Naive thymus-derived CD4-positive, alpha-beta T cell (primary cell): ENCODE data around the gene TAOK1. TPM values are rescaled to one million over a fixed set of nuclear protein-coding genes. Genes with fewer than 3 reads are reported as not detected.
A peak's percentile ranks its signal among the peaks of the same experiment; 100 is the strongest.

ENCODE experiments used
- ATAC-seq: fragments of 150-1000 bp; cut with Tn5 transposase; 2 replicates; pipeline ENCODE4 v1.10.0; 2021; ENCODE audit warnings: mild to moderate bottlenecking, moderate library complexity
- CTCF ChIA-PET: fragments of 350-600 bp; sonication (Branson Sonifier 250); formaldehyde crosslinking; loops from one replicate; lab custom pipeline; 2021; ENCODE audit warnings: antibody characterized with exemption; lab: Charles Lee
- POLR2A ChIA-PET: fragments of 350-600 bp; sonication (Branson Sonifier 250); formaldehyde crosslinking; loops from one replicate; lab custom pipeline; 2021; ENCODE audit warnings: antibody characterized with exemption, inconsistent platforms; lab: Charles Lee
- DNase-seq, 9 donors: peaks; one replicate each; pipeline versions ENCODE4 v3.0.0 to v3.0.0-alpha.2; 2020 to 2022; ENCODE audit warnings: mixed read lengths in 1 of 9
- H3K27ac ChIP-seq: one replicate; pipeline ENCODE4 v1.7.0; 2013; ENCODE audit warnings: mild to moderate bottlenecking, low read depth, low read length, moderate library complexity
- H3K27me3 ChIP-seq, 2 donors: one replicate each; pipeline ENCODE4 v1.7.0; 2013; ENCODE audit warnings: low read length in 2 of 2, mild to moderate bottlenecking in 2 of 2, moderate library complexity in 2 of 2; ENCODE audit not compliant: control insufficient read depth in 2 of 2, insufficient read depth in 2 of 2
- H3K36me3 ChIP-seq, 3 experiments: 1 replicate in 2 of 3; 2 replicates in 1 of 3; pipeline ENCODE4 v1.7.0; 2013; ENCODE audit warnings: low read length in 3 of 3, mild to moderate bottlenecking in 3 of 3, moderate library complexity in 1 of 3; ENCODE audit not compliant: insufficient read depth in 3 of 3, control insufficient read depth in 2 of 3
- H3K4me1 ChIP-seq, 2 donors: one replicate each; pipeline ENCODE4 v1.7.0; 2013; ENCODE audit warnings: low read length in 2 of 2, mild to moderate bottlenecking in 2 of 2, moderate library complexity in 1 of 2; ENCODE audit not compliant: control insufficient read depth in 2 of 2, insufficient read depth in 2 of 2
- H3K4me3 ChIP-seq: 2 replicates; pipeline ENCODE4 v1.7.0; 2013; ENCODE audit warnings: mild to moderate bottlenecking, low read length
- H3K9me3 ChIP-seq, 3 experiments: 1 replicate in 2 of 3; 2 replicates in 1 of 3; pipeline ENCODE4 v1.7.0; 2013; ENCODE audit warnings: low read length in 3 of 3; ENCODE audit not compliant: control insufficient read depth in 2 of 3
- H3K27ac Mint-ChIP-seq, 9 donors: one replicate each; pipeline ENCODE4 v1.8.0; 2020 to 2022; ENCODE audit warnings: mixed read lengths in 9 of 9, mild to moderate bottlenecking in 8 of 9, moderate library complexity in 5 of 9, inconsistent platforms in 2 of 9
- H3K27me3 Mint-ChIP-seq, 5 donors: one replicate each; pipeline ENCODE4 v1.8.0; 2021 to 2022; ENCODE audit warnings: mixed read lengths in 5 of 5, mild to moderate bottlenecking in 1 of 5
- H3K36me3 Mint-ChIP-seq, 5 donors: one replicate each; pipeline ENCODE4 v1.8.0; 2020 to 2022; ENCODE audit warnings: mixed read lengths in 5 of 5, mild to moderate bottlenecking in 3 of 5, inconsistent platforms in 1 of 5
- H3K4me1 Mint-ChIP-seq, 7 donors: one replicate each; pipeline ENCODE4 v1.8.0; 2020 to 2022; ENCODE audit warnings: mixed read lengths in 7 of 7, mild to moderate bottlenecking in 3 of 7, inconsistent platforms in 1 of 7
- H3K4me3 Mint-ChIP-seq, 10 donors: one replicate each; pipeline ENCODE4 v1.8.0; 2020 to 2022; ENCODE audit warnings: mild to moderate bottlenecking in 10 of 10, mixed read lengths in 10 of 10, moderate library complexity in 6 of 10, inconsistent platforms in 2 of 10
- H3K9me3 Mint-ChIP-seq, 11 donors: one replicate each; pipeline ENCODE4 v1.8.0; 2020 to 2022; ENCODE audit warnings: mixed read lengths in 11 of 11, mild to moderate bottlenecking in 4 of 11, inconsistent platforms in 1 of 11, moderate library complexity in 1 of 11
- intact Hi-C, 2 donors: fragments of 100-400 bp; cut with micrococcal nuclease; formaldehyde crosslinking; loops; one replicate each; pipeline ENCODE4 v1.15.1; 2023
- polyA plus RNA-seq, 2 donors: library from polyadenylated mRNA; unstranded; fragments of 300-500 nt; fragmentation: Illumina TruSeq; gene quantifications; one replicate each; pipeline ENCODE4 v1.2.3, GENCODE V29; 2021
- total RNA-seq, 6 experiments: library from RNA in 5 of 6; stranded (reverse) in 5 of 6; gene quantifications; 1 replicate in 5 of 6; 2 replicates in 1 of 6; pipeline ENCODE4 v1.2.3 and lab custom pipeline; 2021 to 2026

The TAOK1 gene
- total and polyA plus RNA-seq, 7 experiments from 2014 or later, result 2.2 to 70.1 (median 63.9) TPM

DNA sequence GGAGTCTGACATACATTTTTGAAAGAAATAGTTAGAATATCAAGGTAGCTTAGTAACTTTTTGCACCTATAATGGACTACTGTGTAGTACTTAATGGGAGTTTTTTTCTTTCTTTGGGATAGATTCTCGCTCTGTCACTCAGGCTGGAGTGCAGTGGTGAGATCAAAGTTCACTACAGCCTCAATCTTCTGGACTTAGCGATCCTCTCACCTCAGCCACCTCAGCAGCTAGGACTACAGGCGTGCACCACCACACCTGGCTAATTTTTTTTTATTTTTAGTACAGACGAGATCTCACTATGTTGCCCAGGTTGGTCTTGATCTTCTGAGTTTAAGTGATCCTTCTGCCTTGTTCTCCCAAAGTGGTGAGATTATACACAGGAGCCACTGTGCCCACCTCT lies 9.5 kb downstream of the TAOK1 start:
- no peaks in the 10 kb centered on the region for H3K27me3 Mint-ChIP-seq
- no peak for DNase-seq
- no peaks in the 10 kb centered on the region for H3K9me3 Mint-ChIP-seq
- Histone ChIP-seq H3K36me3 (peaks cover 0 to 11% (median 0%) of the 10 kb centered on the region in 3 experiments), H3K4me1 (no peaks in the 10 kb centered on the region), H3K27ac (no peak overlapping the region), H3K4me3 (no peak overlapping the region), H3K27me3 (no peaks in the 10 kb centered on the region), H3K9me3 (no peaks in the 10 kb centered on the region)
- no peak overlapping the region for H3K27ac Mint-ChIP-seq
- intact Hi-C loops, result loop anchor here in 1 of 2 donors (10.0 kb wide), 1 partner anchor 1915 kb away; the partner anchor contains the start of gene EVI2B
- POLR2A ChIA-PET, result interaction anchor here (0.9 kb wide), 1 partner anchor 105 kb away, joined by 3 read pairs; no protein-coding TSS in a partner anchor
- CTCF ChIA-PET, result interaction anchor here (0.6 kb wide), 1 partner anchor 169 kb away, joined by 3 read pairs; the partner anchor contains the start of gene TP53I13
- H3K36me3 Mint-ChIP-seq, result peaks cover 9 to 25% (median 13%) of the 10 kb centered on the region in 5 donors
- ATAC-seq, result no peak
- H3K4me1 Mint-ChIP-seq, result peaks cover 10 to 43% (median 33%) of the 10 kb centered on the region in 7 donors
- no peak overlapping the region for H3K4me3 Mint-ChIP-seq

DNA sequence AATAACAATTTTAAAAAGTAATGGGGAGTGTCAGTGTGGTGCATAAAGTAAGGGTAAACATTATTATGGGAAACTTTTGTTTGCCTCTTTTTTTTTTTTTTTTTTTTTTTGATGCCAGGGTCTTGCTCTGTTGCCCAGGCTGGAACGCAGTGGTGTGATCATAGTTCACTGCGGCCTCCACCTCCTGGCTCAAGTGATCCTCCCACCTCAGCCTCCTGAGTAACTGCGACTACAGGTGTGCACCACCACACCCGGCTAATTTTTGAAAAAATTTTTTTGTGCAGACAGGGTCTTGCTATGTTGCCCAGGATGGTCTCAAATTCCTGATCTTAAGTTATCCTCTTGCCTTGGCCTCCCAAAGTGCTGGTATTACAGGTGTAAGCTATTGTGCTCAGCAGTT lies 10.7 kb downstream of the TAOK1 start:
- ChIA-PET POLR2A (no interaction called here), CTCF (interaction anchor here (0.7 kb wide), 1 partner anchor 178 kb away, joined by 4 read pairs; no protein-coding TSS in a partner anchor)
- no peaks in the 10 kb centered on the region for H3K9me3 ChIP-seq
- peaks cover 6 to 41% (median 29%) of the 10 kb centered on the region in 7 donors for H3K4me1 Mint-ChIP-seq
- no peak overlapping the region for H3K4me3 ChIP-seq
- H3K27me3 Mint-ChIP-seq, result no peaks in the 10 kb centered on the region
- DNase-seq (no peak), ATAC-seq (no peak)
- no peaks in the 10 kb centered on the region for H3K4me1 ChIP-seq
- intact Hi-C loops, result no loop called here
- H3K27me3 ChIP-seq, result no peaks in the 10 kb centered on the region
- H3K36me3 ChIP-seq, result peaks cover 0 to 11% (median 0%) of the 10 kb centered on the region in 3 experiments
- no peak overlapping the region for H3K27ac Mint-ChIP-seq
- H3K9me3 Mint-ChIP-seq, result no peaks in the 10 kb centered on the region
- no peak overlapping the region for H3K27ac ChIP-seq
- H3K4me3 Mint-ChIP-seq, result no peak overlapping the region
- H3K36me3 Mint-ChIP-seq, result peaks cover 9 to 25% (median 10%) of the 10 kb centered on the region in 5 donors

DNA sequence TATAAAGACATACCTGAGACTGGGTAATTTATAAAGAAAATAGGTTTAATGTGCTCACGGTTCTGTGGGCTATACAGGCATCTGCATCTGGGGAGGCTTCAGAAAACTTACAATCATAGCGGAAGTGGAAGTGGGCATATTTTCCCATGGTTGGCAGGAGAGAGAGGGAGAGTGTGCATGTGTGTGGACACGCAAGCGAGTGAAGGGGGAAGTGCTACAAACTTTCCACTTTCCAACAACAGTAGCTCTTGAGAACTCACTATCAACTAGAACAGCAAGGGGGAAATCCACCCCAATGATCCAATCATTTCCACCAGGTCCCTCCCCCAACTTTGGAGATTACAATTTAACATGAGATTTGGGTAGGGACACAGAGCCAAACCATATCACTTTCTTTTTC lies 11.1 kb downstream of the TAOK1 start:
- ChIA-PET CTCF (no interaction called here), POLR2A (no interaction called here)
- H3K36me3 ChIP-seq, result peaks cover 0 to 11% (median 0%) of the 10 kb centered on the region in 3 experiments
- Mint-ChIP-seq H3K4me3 (no peak overlapping the region), H3K36me3 (peaks cover 9 to 28% (median 10%) of the 10 kb centered on the region in 5 donors), H3K27ac (no peak overlapping the region), H3K4me1 (peaks cover 6 to 41% (median 33%) of the 10 kb centered on the region in 7 donors), H3K9me3 (no peaks in the 10 kb centered on the region), H3K27me3 (no peaks in the 10 kb centered on the region)
- no peaks in the 10 kb centered on the region for H3K9me3 ChIP-seq
- no peak for DNase-seq
- no peaks in the 10 kb centered on the region for H3K27me3 ChIP-seq
- H3K4me1 ChIP-seq, result no peaks in the 10 kb centered on the region
- ATAC-seq, result peak; percentile 26
- intact Hi-C loops, result no loop called here
- no peak overlapping the region for H3K4me3 ChIP-seq
- H3K27ac ChIP-seq, result no peak overlapping the region

DNA sequence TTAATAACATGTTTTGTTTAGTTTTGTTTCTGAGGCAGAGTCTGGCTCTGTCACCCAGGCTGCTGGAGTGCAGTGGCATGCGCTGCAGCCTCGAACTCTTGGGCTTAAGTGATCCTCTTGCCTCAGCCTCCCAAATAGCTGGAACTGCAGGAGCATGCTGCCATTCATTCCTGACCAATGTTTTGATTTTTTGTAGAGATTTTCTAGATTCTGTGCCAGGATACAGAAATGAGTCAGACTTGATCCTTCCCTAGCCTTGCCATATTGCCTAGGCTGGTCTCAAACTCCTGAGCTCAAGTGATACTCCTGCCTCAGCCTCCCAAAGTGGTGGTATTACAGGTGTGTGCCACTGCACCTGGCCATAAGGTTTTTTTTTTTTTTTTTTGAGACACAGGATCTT lies 17.7 kb downstream of the TAOK1 start:
- CTCF ChIA-PET, result no interaction called here
- Mint-ChIP-seq H3K27me3 (no peaks in the 10 kb centered on the region), H3K4me3 (no peak overlapping the region), H3K9me3 (peaks cover 0 to 2% (median 0%) of the 10 kb centered on the region in 11 donors), H3K4me1 (peaks cover 18 to 56% (median 50%) of the 10 kb centered on the region in 7 donors), H3K27ac (peak overlapping the region in 6 of 9 donors; percentile 19 to 78 (median 37)), H3K36me3 (peaks cover 0 to 37% (median 6%) of the 10 kb centered on the region in 5 donors)
- POLR2A ChIA-PET, result interaction anchor here (0.7 kb wide), 1 partner anchor 22 kb away, joined by 4 read pairs; no protein-coding TSS in a partner anchor
- Histone ChIP-seq H3K9me3 (no peaks in the 10 kb centered on the region), H3K27ac (no peak overlapping the region), H3K4me3 (no peak overlapping the region), H3K27me3 (no peaks in the 10 kb centered on the region), H3K4me1 (no peaks in the 10 kb centered on the region), H3K36me3 (peaks cover 0 to 14% (median 0%) of the 10 kb centered on the region in 3 experiments)
- DNase-seq (no peak), ATAC-seq (no peak)
- intact Hi-C loops, result no loop called here

DNA sequence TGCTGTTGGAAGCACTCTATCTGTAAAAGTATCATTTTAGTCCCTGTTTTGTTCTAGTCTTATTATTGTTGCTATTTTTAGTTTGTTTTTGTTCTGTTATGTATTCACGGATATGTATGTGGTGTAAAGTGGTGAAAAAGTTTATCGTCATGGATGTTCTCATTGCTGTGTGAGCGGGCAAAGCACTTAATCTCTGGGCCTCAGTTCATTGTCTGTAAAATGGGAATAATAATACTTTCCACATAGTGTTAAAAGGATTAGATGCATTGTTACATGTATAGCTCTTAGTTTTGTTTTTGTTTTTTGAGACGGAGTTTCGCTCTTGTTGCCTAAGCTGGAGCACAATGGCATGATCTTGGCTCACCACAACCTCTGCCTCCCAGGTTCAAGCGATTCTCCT lies 19.8 kb downstream of the TAOK1 start:
- peaks cover 19 to 48% (median 44%) of the 10 kb centered on the region in 7 donors for H3K4me1 Mint-ChIP-seq

DNA sequence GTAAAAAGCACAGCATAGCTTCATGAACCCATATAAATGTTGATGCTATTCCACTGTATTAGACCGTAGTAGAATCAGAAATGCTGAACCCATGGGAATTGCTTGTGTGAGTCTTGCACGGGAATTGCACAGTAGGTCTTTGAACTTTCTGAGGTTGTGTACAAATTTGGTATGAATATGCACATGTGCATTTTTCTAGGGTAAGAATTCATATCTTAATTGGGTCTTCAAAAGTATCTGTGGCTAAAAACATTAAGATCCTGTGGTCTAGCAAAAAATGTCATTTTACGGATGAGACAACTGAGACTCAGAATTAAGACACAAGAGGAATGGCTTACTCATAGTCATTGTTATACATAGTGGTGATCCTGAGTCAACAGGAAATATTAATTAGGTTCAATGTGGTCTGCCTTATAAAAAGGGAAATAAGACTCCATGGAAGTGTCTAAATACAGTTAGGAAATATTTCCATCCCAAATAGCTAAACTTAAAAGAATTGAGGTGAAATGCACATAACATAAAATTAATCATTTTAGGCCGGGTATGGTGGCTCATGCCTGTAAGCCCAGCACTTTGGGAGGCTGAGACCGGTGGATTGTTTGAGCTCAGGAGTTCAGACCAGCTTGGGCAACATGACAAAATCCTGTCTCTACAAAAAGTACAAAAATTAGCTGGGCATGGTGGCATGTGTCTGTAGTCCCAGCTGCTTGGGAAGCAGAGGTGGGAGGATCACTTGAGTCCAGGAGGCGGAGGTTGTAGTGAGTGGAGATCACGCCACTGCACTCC lies 22.8 kb downstream of the TAOK1 start:
- Histone ChIP-seq H3K36me3 (peaks cover 0 to 3% (median 0%) of the 10 kb centered on the region in 3 experiments), H3K4me3 (no peak overlapping the region), H3K9me3 (no peaks in the 10 kb centered on the region), H3K27me3 (no peaks in the 10 kb centered on the region), H3K4me1 (no peaks in the 10 kb centered on the region), H3K27ac (no peak overlapping the region)
- CTCF ChIA-PET, result interaction anchor here (0.6 kb wide), 2 partner anchors 15 to 686 kb away, joined by 3 read pairs; no protein-coding TSS in a partner anchor
- no peak overlapping the region for H3K4me3 Mint-ChIP-seq
- intact Hi-C loops, result no loop called here
- no peak for ATAC-seq
- no peak for DNase-seq
- POLR2A ChIA-PET, result no interaction called here
- peaks cover 0 to 25% (median 5%) of the 10 kb centered on the region in 5 donors for H3K36me3 Mint-ChIP-seq
- peaks cover 15 to 48% (median 39%) of the 10 kb centered on the region in 7 donors for H3K4me1 Mint-ChIP-seq
- no peaks in the 10 kb centered on the region for H3K9me3 Mint-ChIP-seq
- H3K27me3 Mint-ChIP-seq, result no peaks in the 10 kb centered on the region
- peak overlapping the region in 4 of 9 donors; percentile 3 to 56 (median 22) for H3K27ac Mint-ChIP-seq

More for the DNA sequence above, 19.8 kb downstream of the TAOK1 start:
- intact Hi-C loops, result no loop called here
- Mint-ChIP-seq H3K9me3 (peaks cover 0 to 2% (median 0%) of the 10 kb centered on the region in 11 donors), H3K27me3 (no peaks in the 10 kb centered on the region), H3K27ac (peak overlapping the region in 2 of 9 donors; percentile 0 to 40), H3K4me3 (no peak overlapping the region), H3K36me3 (peaks cover 0 to 31% (median 5%) of the 10 kb centered on the region in 5 donors)
- POLR2A ChIA-PET, result no interaction called here
- H3K27ac ChIP-seq, result no peak overlapping the region
- CTCF ChIA-PET, result no interaction called here
- peaks cover 0 to 8% (median 0%) of the 10 kb centered on the region in 3 experiments for H3K36me3 ChIP-seq
- no peaks in the 10 kb centered on the region for H3K27me3 ChIP-seq
- DNase-seq (no peak), ATAC-seq (no peak)
- H3K4me3 ChIP-seq, result no peak overlapping the region
- no peaks in the 10 kb centered on the region for H3K4me1 ChIP-seq
- H3K9me3 ChIP-seq, result no peaks in the 10 kb centered on the region
